PC-3 (cell line): ENCODE measurements around the gene RFT1. TPM values are rescaled to one million over a fixed set of nuclear protein-coding genes. Genes with fewer than 3 reads are reported as not detected.

ENCODE experiments used
- ATAC-seq: fragments of 200-7000 bp; cut with Tn5 transposase; 2 replicates; pipeline ENCODE4 v1.9.1; 2020; ENCODE audit warnings: mild to moderate bottlenecking, moderate library complexity
- BruUV-seq: library from RNA; stranded (reverse); fragments of 400-500 nt; replicated peaks from 2 replicates; lab custom pipeline; 2021; lab: Mats Ljungman, UMichigan
- CTCF ChIA-PET: fragments of 300-600 bp; sonication (Branson Sonifier 250); formaldehyde crosslinking; loops from one replicate; lab custom pipeline; 2022; ENCODE audit warnings: antibody characterized with exemption; lab: Charles Lee
- POLR2A ChIA-PET: fragments of 300-600 bp; sonication (Branson Sonifier 250); formaldehyde crosslinking; loops from one replicate; lab custom pipeline; 2022; ENCODE audit warnings: antibody characterized with exemption; ENCODE audit not compliant: unreplicated experiment; lab: Charles Lee
- DNase-seq: peaks from one replicate; pipeline ENCODE4 v3.0.0-alpha.2; 2015
- H2AFZ ChIP-seq: fragments of 300-600 bp; sonication (generic); 2 replicates; pipeline ENCODE4 v1.6.0; 2016; ENCODE audit warnings: antibody characterized with exemption, low read length
- H3F3A ChIP-seq: fragments of 300-600 bp; sonication (generic); one replicate; pipeline ENCODE4 v1.6.0; 2017; ENCODE audit warnings: antibody characterized with exemption, low read length, control low read depth, mild to moderate bottlenecking; ENCODE audit not compliant: unreplicated experiment
- H3K27ac ChIP-seq: fragments of 300-600 bp; sonication (generic); 2 replicates; pipeline ENCODE4 v1.5.1; 2016; ENCODE audit warnings: mild to moderate bottlenecking, low read length
- H3K27me3 ChIP-seq: fragments of 300-600 bp; sonication (generic); 2 replicates; pipeline ENCODE4 v1.6.1; 2016; ENCODE audit warnings: low read length, mixed read lengths
- H3K36me3 ChIP-seq: fragments of 300-600 bp; sonication (generic); 2 replicates; pipeline ENCODE4 v1.6.1; 2016; ENCODE audit warnings: low read depth, mixed run types, low read length, mixed read lengths
- H3K4me1 ChIP-seq: fragments of 300-600 bp; sonication (generic); 2 replicates; pipeline ENCODE4 v1.5.1; 2016; ENCODE audit warnings: low read length; ENCODE audit not compliant: insufficient read depth
- H3K4me2 ChIP-seq: fragments of 300-600 bp; sonication (generic); 2 replicates; pipeline ENCODE4 v1.6.0; 2016; ENCODE audit warnings: low read length
- H3K4me3 ChIP-seq: fragments of 300-600 bp; sonication (generic); 2 replicates; pipeline ENCODE4 v1.5.1; 2016; ENCODE audit warnings: mild to moderate bottlenecking, low read length, mixed read lengths
- H3K79me2 ChIP-seq: fragments of 300-600 bp; sonication (generic); 2 replicates; pipeline ENCODE4 v1.6.1; 2017; ENCODE audit warnings: low read length, mixed read lengths
- H3K9ac ChIP-seq: fragments of 300-600 bp; sonication (generic); 2 replicates; pipeline ENCODE4 v1.6.0; 2016; ENCODE audit warnings: mild to moderate bottlenecking, low read length
- H3K9me2 ChIP-seq: fragments of 300-600 bp; sonication (generic); replicated peaks from 2 replicates; pipeline ENCODE4 v1.6.1; 2016; ENCODE audit warnings: mixed run types, low read length, mixed read lengths
- H3K9me3 ChIP-seq: fragments of 300-600 bp; sonication (generic); 2 replicates; pipeline ENCODE4 v1.6.1; 2016; ENCODE audit warnings: low read length, mixed read lengths
- H4K20me1 ChIP-seq: fragments of 300-600 bp; sonication (generic); 2 replicates; pipeline ENCODE4 v1.6.1; 2016; ENCODE audit warnings: low read length, mixed read lengths
- CTCF ChIP-seq: fragments of 300-600 bp; sonication (generic); conservative IDR thresholded peaks from 2 replicates; pipeline ENCODE4 v1.5.1; 2017; ENCODE audit warnings: antibody characterized with exemption, low read depth, mild to moderate bottlenecking, low read length
- EZH2 ChIP-seq: fragments of 300-600 bp; sonication (generic); IDR thresholded peaks from one replicate; pipeline ENCODE4 v1.6.1; 2017; ENCODE audit warnings: antibody characterized with exemption, mild to moderate bottlenecking, low read length; ENCODE audit not compliant: unreplicated experiment
- EZH2phosphoT487 ChIP-seq: fragments of 300-600 bp; sonication (generic); IDR thresholded peaks from 2 replicates; pipeline ENCODE4 v1.6.1; 2018; ENCODE audit warnings: mild to moderate bottlenecking, antibody characterized with exemption, low read length, borderline replicate concordance
- intact Hi-C: fragments of 100-400 bp; cut with micrococcal nuclease; formaldehyde crosslinking; loops from 2 replicates; pipeline ENCODE4 v1.9.0; 2023
- total RNA-seq: library from RNA; depleted of rRNA; stranded (reverse); fragments of >200 nt; gene quantifications from 2 replicates; pipeline ENCODE4 v1.2.3, GENCODE V29; 2014

RFT1 gene
- total RNA-seq, 1 experiment from 2014 or later, result 24.6 TPM

GRCh38 chr3:53175613-53176540, 45.6 kb upstream of the RFT1 start:
- no peak overlapping the region for H2AFZ ChIP-seq
- H3K79me2 ChIP-seq, result peaks cover 11% of the 10 kb centered on the region; the same call in 1 of the 2 replicates
- no peaks in the 10 kb centered on the region for H3F3A ChIP-seq
- H3K36me3 ChIP-seq, result peaks cover 18% of the 10 kb centered on the region
- no peak overlapping the region for H3K27ac ChIP-seq
- H3K9me3 ChIP-seq, result no peaks in the 10 kb centered on the region
- TF ChIP-seq EZH2 (no peak), EZH2phosphoT487 (no peak), CTCF (no peak)
- no peaks in the 10 kb centered on the region for H3K27me3 ChIP-seq
- no peak overlapping the region for H3K4me3 ChIP-seq
- H3K9ac ChIP-seq, result no peak overlapping the region
- peaks cover 11% of the 10 kb centered on the region; the same call in 1 of the 2 replicates for H4K20me1 ChIP-seq
- intact Hi-C loops, result no loop called here
- POLR2A ChIA-PET, result no interaction called here
- CTCF ChIA-PET, result no interaction called here
- ATAC-seq, result 0 out of 2 replicates have a peak, but pooled peaks have one; percentile 12
- H3K4me2 ChIP-seq, result no peak overlapping the region
- no peaks in the 10 kb centered on the region for H3K9me2 ChIP-seq
- no peak for DNase-seq
- no peaks in the 10 kb centered on the region for H3K4me1 ChIP-seq
- no TSS peak for BruUV-seq

- H3K9me3 ChIP-seq, result no peaks in the 10 kb centered on the region
- peaks cover 23% of the 10 kb centered on the region; the same call in 1 of the 2 replicates for H3K79me2 ChIP-seq
- intact Hi-C loops, result no loop called here
- H3F3A ChIP-seq, result no peaks in the 10 kb centered on the region
- H3K9me2 ChIP-seq, result no peaks in the 10 kb centered on the region
- DNase-seq (no peak), ATAC-seq (no peak)
- no peak overlapping the region for H2AFZ ChIP-seq
- no peak overlapping the region for H3K9ac ChIP-seq
- no peak overlapping the region for H3K27ac ChIP-seq
- no peaks in the 10 kb centered on the region for H3K27me3 ChIP-seq
- TF ChIP-seq CTCF, result no peak
- no peak overlapping the region for H3K4me3 ChIP-seq
- H4K20me1 ChIP-seq, result peaks cover 11% of the 10 kb centered on the region; the same call in 1 of the 2 replicates
- no peaks in the 10 kb centered on the region for H3K4me1 ChIP-seq
- POLR2A ChIA-PET, result no interaction called here
- BruUV-seq, result no TSS peak
- CTCF ChIA-PET, result no interaction called here
- no peak overlapping the region for H3K4me2 ChIP-seq
- peaks cover 10% of the 10 kb centered on the region; the same call in 1 of the 2 replicates for H3K36me3 ChIP-seq
These were observed 44.4 kb upstream of the RFT1 start for GRCh38 chr3:53174346-53175250.
